GM19099 (cell line): Measurements from ENCODE around the gene NEK1.

Source experiments
- POLR2A ChIP-seq: IDR thresholded peaks from 3 replicates; pipeline ENCODE4 v1.6.1; 2011; ENCODE audit warnings: low read depth; ENCODE audit not compliant: insufficient read length; ENCODE audit errors: extremely low read depth

NEK1 gene

DNA sequence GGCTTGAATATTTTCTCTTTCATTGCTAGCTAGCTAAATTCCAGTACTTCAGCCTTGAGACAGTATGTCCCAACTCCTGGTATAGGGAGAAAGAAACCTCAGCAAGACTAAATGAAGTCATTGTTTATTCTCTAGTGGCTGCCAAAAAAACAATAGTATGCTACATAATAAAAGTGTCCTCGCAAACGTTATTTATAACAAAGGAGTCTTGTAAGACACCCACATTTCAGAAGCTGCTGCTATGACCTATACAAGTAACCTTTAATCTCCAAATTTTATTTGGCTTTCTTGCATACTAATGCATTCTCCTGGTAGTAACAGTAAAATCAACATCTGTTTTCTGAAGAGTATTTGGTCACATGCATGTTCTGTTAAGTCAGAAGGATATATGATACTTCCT lies 28.8 kb downstream of the NEK1 start:
- TF ChIP-seq POLR2A = no peak

GRCh38 chr4:169582706-169583105 lies 29.7 kb downstream of the NEK1 start:
- no peak for TF ChIP-seq POLR2A

DNA sequence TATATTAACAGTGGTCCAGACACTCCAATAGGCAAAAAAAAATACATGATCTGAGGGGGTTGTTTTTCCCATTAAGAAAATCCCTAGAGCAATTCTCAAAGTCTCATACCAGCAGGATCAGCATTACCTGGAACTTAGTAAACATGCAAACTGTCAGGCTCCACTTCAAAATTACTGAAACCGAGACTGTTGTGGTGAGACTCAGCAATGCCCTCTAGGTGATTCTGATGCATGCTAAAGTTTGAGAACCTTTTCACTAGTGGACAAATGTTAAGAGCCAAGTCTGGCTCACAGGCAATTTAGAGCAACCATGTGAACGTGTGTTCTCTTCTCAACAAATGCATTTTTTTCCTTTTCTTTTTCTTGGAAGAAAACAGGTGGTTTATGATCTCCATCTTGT lies 30.2 kb downstream of the NEK1 start:
- no peak for TF ChIP-seq POLR2A

DNA sequence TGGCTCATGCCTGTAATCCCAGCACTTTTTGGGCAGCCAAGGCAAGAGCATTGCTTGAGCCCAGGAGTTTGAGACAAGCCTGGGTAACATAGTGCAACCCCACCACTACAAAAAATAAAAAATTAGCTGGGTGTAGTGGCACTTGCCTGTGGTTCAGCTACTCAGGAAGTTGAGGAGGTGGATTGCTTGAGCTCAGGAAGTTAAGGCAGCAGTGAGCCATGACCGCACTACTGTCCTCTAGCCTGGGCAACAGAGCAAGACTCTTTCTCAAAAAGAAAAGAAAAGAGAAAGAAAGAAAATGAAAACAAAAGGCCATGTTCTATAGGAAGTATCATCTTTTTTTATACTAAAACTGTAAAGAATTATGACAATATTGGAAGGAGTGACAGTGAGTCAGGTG lies 38.5 kb downstream of the NEK1 start:
- no peak for TF ChIP-seq POLR2A

DNA sequence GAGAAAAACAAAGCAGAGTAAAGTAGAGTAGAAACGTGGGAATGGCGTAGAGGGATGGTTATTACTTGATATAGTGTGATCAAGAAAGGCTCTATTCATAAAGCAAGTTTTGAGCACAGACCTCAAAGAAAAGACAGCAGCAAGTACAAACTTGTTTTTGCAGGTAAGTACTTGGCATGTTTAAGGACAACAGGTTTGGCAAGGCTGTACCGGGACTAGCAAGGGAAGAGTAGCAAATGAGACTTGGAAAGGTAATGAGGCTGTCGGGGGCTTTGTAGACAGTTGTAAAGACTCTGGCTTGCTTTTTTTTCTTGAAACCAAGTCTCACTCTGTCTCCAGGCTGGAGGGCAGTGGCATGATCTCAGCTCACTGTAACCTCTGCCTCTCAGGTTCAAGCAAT lies 40.9 kb downstream of the NEK1 start:
- TF ChIP-seq POLR2A = no peak

GRCh38 chr4:169567916-169568315 lies 44.5 kb downstream of the NEK1 start:
- TF ChIP-seq POLR2A = no peak

DNA sequence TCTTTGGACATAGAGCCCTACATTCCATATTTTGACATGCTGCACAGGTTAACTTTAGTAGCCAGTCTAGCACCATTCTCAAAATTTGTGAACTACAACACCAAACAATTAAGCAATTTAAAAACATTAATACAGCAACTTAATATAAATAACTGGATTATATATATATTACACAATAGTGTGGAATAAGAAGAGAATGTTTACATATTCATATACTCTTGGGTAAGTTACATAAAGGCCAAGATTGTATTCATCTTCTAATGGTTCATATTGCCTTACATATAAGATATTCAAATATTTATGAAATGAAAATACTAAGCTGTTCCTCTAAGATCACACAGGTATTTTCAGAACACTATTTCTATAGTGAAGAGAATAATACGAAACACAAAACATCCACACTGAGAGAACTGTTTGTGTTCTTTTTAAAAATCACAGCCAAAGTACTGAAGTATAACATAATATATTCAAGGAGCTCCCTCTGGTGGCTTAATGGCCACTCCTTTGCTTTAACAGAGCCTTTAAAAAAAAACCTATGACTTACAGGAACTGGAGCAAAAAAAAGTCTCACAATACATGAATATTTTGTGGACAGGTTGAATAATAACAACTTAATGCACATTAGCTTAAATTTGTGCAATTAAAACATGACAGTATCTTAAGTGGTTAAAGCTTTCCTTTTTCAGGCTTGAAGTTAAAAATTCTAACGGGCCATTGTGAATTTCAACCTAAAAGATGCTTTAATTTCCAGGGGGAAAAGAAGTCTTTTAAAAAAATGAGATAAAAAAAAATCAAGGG lies 46.2 kb downstream of the NEK1 start:
- no peak for TF ChIP-seq POLR2A

- no peak for TF ChIP-seq POLR2A
These were observed 46.8 kb downstream of the NEK1 start for GRCh38 chr4:169565606-169566005.

DNA sequence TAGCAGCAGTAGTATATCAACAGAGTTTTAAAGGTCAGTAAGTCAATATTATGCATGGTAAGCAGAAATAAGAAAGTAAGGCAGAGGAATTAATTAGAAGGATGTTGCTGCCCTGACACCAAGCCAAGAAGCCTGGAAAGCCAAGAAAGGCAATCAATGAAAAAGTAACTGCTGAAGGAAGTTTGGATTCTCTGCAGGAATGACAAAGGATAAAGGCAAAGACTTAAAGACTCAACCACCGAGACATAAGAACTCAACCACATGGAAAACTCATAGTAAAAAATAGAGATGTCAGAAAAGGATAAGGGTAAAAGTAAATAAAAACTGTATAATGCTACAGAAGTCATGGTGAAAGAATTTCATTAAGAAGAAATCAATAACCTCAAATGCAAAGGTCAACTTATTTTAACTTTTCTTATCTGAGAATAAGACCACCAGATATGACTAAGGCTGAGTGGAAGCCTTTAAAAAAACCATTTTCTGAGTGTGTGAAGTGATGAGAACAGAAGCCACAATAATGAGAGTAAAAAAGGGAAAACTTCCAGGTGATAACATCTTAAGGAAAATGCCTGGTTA lies 55.2 kb downstream of the NEK1 start:
- TF ChIP-seq POLR2A = no peak

DNA sequence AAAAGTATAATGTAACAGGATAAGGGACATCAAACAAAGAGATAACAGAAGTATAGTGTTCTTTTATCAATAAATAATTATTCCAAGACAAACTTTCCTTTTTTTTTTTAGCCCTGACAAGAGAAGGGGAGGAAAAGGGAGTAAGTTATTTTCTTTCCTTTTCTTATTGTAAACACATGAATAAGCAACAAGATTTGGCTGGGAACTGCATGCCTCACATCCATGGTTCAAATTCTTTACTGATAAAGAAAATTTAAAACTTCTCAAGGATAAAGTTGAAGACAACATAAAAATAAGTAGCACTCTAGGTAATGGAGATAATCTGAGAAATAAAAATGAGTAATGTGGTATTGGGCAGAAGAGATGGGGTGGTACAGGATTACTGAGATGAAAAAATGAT lies 71.6 kb downstream of the NEK1 start:
- no peak for TF ChIP-seq POLR2A

DNA sequence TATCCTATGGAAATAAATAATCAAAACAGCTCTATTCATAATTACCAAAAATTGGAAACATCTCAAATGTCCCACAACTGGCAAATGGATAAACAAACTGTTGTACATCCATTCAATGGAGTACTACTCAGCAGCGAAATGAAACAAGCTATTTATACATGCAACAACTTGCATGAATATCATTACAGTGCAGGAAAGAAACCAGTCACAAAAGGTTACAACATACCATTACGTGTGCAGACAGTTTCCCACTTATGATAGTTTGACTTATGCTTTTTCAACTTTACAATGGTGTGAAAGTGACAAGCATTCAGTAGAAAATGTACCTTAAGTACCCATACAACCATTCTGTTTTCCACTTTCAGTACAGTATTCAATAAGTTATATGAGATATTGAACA lies 82.3 kb downstream of the NEK1 start:
- TF ChIP-seq POLR2A = no peak

GRCh38 chr4:169523796-169524195 lies 88.6 kb downstream of the NEK1 start:
- TF ChIP-seq POLR2A = no peak

GRCh38 chr4:169510617-169511016 lies 101.8 kb downstream of the NEK1 start:
- no peak for TF ChIP-seq POLR2A

DNA sequence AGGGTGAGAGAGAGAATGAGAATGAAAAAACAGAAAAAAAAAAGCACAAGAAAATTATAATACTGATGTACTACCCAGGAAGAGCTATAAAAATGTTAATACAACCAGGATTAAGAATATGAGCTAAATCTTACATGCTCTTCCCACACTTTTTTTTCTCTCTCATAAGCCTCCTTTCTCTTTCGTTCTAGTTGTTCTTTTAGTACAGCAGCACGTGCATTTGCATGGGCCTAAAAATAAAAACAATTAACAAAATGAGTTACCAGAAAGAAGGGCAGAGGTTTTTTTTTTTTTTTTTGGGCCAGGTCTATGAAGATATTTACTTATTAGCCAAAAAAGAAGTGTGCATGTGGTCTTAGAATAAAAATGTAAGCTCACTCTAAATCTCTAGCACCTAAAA lies 105.5 kb downstream of the NEK1 start:
- TF ChIP-seq POLR2A = no peak

DNA sequence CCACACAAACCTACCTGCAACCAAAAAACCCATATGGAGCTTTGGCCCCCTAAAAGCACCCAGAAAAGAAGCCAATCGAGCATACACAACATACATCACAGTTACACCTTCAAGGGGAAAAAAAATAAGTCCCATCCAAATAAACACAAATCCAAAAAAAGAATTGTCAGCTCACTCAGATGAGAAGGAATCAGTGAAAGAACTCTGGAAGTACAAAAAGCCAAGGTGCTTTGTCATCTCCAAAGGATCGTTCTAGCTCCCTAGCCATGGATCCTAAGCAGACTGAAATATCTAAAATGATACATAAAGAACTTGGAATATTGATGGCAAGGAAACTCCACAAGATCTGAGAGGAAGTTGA lies 119.2 kb downstream of the NEK1 start:
- TF ChIP-seq POLR2A = no peak

DNA sequence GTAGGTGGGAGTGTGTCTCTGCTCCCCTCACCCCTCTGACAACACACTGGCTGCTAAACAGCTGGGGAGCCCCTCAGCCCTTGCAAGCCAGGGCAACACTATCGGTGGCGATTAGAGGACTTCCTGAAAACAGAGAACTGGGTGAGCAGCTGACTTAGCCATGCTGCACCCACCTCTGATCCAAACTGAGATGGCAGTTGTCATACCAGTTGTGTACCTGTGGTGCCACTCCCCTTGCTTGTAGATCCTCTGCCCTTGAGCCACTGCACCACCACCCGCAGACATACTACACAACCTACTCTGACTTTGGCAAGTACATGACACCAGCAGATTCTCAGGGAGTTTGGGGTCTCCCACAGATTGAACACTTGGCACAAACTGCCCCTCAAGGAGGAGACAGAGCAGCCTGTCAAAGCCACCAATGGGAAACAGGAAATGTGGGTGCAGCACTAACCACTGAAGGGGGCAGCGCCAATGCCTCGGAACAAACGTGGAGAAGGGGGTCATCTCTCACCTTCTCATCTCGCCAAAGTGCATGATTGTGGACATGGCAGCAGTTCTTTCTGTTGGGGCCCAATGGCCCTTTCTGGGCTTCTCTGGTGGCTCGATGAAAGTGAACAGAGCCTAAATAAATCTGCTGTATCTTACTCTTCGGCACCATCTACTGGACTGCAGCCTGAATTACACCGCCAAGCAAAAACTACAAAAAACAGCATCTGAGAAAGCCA lies 119.8 kb downstream of the NEK1 start:
- no peak for TF ChIP-seq POLR2A

DNA sequence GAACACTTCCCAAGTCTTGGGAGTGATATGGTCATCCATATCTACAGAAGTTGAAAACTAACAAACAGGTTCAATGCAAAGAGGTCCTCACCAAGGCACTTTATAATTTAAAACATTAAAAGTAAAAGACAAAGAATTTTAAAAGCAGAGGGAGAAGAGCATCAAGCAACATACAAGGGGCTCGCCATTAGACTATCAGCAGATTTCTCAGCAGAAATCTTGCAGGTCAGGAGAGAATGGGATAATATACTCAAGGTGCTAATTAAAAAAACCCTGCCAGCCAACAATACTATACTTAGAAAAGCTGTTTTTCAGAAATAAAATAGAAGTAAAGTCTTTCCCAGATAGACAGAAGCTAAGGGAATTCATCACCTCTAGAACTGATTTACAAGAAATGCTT lies 121.2 kb downstream of the NEK1 start:
- no peak for TF ChIP-seq POLR2A

GRCh38 chr4:169489306-169489705 lies 123.1 kb downstream of the NEK1 start:
- no peak for TF ChIP-seq POLR2A
